Mesothelial cell of epicardium (in vitro differentiated cells): ENCODE data around the gene RHBG. TPM values are rescaled to one million over a fixed set of nuclear protein-coding genes. Genes with fewer than 3 reads are reported as not detected.

Source experiments
- DNase-seq, 2 experiments: peaks; one replicate each; pipeline ENCODE4 v3.0.0; 2021; ENCODE audit warnings: low spot score in 2 of 2; ENCODE audit not compliant: unreplicated experiment in 2 of 2
- H3K27ac Mint-ChIP-seq: 2 replicates; pipeline ENCODE4 v1.8.0; 2021; ENCODE audit warnings: mixed read lengths
- H3K27me3 Mint-ChIP-seq: 2 replicates; pipeline ENCODE4 v1.8.0; 2021; ENCODE audit warnings: low read depth, mixed read lengths
- H3K36me3 Mint-ChIP-seq: 2 replicates; pipeline ENCODE4 v1.8.0; 2021; ENCODE audit warnings: mixed read lengths
- H3K4me1 Mint-ChIP-seq: 2 replicates; pipeline ENCODE4 v1.8.0; 2021; ENCODE audit warnings: mixed read lengths
- H3K4me3 Mint-ChIP-seq: 2 replicates; pipeline ENCODE4 v1.8.0; 2021; ENCODE audit warnings: mild to moderate bottlenecking, moderate library complexity, mixed read lengths
- H3K9me3 Mint-ChIP-seq: 2 replicates; pipeline ENCODE4 v1.8.0; 2021; ENCODE audit warnings: mixed read lengths
- total RNA-seq: library from RNA; stranded (reverse); gene quantifications from 3 replicates; pipeline ENCODE4 v1.2.1, GENCODE V29; 2021
- TF ChIP-seq, protein P1 (sequence below): fragments of 200-600 bp; sonication (generic); IDR thresholded peaks from one replicate; pipeline ENCODE4 v1.5.0; 2021; ENCODE audit warnings: antibody characterized with exemption; ENCODE audit not compliant: unreplicated experiment

RHBG gene
- total RNA-seq, 1 donor from 2014 or later = 0.92 TPM

DNA sequence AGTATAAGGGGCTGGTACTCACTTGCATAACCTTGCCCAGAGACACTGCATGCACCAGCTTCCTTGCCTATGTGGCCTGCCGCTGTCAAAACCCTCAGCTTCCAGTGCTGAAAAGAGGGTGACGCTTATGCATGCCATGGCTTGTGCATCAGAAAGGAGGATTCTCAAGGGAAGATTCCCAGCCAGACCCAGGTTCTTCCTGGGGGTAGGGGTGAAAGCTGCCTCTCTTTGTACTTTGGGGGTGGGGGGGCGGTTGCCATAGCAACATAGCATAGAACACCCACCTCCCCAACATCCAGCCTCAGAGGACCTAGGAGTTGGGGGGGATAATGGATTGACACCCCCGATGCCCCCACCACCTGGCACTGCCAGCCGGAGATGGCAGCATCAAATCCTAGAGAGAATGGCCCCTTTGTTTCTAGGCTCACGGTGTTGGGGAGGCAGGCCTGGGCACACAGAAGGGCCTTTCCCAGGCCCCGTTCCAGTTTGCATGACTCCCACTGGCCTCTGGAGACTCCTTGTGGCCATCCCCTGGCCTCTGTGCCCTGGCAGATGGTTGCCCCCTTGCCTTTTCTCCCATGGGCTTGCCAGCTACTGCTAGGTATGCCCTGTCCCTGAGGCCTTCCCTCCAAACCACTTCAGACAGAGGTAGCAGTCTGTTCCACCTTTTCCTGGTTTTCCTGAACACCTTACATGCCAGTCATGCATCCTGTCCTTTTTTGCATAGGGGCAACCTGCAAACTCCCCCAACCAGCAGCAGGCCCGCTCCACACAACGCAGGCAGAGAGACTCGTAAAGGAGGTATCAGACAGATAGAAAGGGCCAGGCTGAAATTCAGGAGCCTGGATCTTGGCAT lies 44.6 kb downstream of the RHBG start:
- H3K36me3 Mint-ChIP-seq = no peaks in the 10 kb centered on the region
- no peak overlapping the region for H3K4me3 Mint-ChIP-seq
- TF ChIP-seq, protein P1, sequence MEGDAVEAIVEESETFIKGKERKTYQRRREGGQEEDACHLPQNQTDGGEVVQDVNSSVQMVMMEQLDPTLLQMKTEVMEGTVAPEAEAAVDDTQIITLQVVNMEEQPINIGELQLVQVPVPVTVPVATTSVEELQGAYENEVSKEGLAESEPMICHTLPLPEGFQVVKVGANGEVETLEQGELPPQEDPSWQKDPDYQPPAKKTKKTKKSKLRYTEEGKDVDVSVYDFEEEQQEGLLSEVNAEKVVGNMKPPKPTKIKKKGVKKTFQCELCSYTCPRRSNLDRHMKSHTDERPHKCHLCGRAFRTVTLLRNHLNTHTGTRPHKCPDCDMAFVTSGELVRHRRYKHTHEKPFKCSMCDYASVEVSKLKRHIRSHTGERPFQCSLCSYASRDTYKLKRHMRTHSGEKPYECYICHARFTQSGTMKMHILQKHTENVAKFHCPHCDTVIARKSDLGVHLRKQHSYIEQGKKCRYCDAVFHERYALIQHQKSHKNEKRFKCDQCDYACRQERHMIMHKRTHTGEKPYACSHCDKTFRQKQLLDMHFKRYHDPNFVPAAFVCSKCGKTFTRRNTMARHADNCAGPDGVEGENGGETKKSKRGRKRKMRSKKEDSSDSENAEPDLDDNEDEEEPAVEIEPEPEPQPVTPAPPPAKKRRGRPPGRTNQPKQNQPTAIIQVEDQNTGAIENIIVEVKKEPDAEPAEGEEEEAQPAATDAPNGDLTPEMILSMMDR = no peak
- H3K9me3 Mint-ChIP-seq = no peaks in the 10 kb centered on the region
- peaks cover 67% of the 10 kb centered on the region for H3K27me3 Mint-ChIP-seq
- H3K27ac Mint-ChIP-seq = no peak overlapping the region
- DNase-seq = no peak
- H3K4me1 Mint-ChIP-seq = no peaks in the 10 kb centered on the region

DNA sequence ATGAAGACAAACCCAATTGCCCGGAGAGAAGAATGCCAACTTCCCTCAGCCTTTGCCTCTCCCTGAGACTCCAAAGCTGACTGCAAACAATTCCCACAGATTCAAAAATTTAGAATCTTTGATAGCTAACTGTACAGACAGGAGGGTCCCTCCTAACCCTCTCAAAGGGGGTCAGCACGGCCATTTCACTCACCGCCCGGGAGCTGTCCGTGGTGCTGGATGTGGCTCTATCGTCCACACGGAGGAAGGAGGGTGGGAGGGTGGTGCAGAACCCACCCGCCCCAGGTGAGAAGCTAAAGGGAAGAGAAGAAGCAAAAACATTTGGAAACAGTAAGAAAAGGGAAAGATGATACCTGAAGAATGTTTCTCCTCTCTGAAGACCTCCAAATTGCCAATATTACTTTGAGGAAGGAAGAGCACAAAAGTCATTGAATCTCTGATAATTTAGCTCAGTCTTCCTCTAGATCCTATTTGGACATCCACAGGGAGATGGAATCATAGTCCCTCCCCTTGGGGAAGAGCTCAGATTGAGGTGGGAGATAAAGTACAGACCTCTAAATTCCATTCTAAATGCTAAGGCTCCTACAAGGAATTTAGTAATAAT lies 45.6 kb downstream of the RHBG start:
- peaks cover 73% of the 10 kb centered on the region for H3K27me3 Mint-ChIP-seq
- TF ChIP-seq, protein P1 = no peak
- H3K9me3 Mint-ChIP-seq = no peaks in the 10 kb centered on the region
- H3K27ac Mint-ChIP-seq = no peak overlapping the region
- H3K4me3 Mint-ChIP-seq = no peak overlapping the region
- H3K4me1 Mint-ChIP-seq = no peaks in the 10 kb centered on the region
- DNase-seq = peak; percentile 55 to 76
- no peaks in the 10 kb centered on the region for H3K36me3 Mint-ChIP-seq

- Mint-ChIP-seq H3K4me1 (peaks cover 12% of the 10 kb centered on the region), H3K27ac (no peak overlapping the region), H3K9me3 (no peaks in the 10 kb centered on the region), H3K4me3 (no peak overlapping the region), H3K27me3 (peaks cover 81% of the 10 kb centered on the region), H3K36me3 (no peaks in the 10 kb centered on the region)
- TF ChIP-seq, protein P1 = no peak
- no peak for DNase-seq
Observed at GRCh38 chr1:156416993-156417392, 48.0 kb downstream of the RHBG start.

DNA sequence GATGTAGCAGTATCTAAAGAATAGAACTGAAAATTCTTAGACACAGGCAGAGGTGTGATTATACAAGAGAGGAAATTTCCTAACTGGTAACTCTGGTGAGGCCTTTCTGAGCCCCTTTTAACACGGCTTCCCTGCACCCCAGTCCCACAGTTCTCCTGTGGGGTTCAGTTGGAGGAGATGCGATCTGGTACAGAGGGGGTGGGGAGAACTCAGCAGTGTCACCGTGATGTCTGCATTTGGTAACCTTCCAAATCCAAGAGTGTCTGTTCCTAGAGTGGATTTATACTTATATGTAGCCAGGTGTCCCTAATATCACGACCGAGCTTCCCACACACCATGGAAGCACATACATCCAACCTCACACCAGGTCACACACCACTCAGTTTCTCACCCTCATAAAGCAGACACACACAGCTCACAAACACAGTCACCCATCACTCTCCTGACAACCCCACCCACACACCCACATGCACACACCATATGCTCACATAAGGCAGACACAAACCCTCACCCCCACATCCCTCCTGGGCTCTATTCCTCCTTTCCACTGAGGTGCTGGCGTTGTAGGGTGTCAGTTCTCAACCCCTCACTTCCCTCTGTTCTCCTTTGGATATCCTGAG lies 48.5 kb downstream of the RHBG start:
- H3K36me3 Mint-ChIP-seq = no peaks in the 10 kb centered on the region
- H3K4me1 Mint-ChIP-seq = peaks cover 14% of the 10 kb centered on the region
- DNase-seq = no peak
- H3K9me3 Mint-ChIP-seq = no peaks in the 10 kb centered on the region
- TF ChIP-seq, protein P1 = no peak
- H3K27me3 Mint-ChIP-seq = peaks cover 82% of the 10 kb centered on the region
- H3K27ac Mint-ChIP-seq = no peak overlapping the region
- H3K4me3 Mint-ChIP-seq = no peak overlapping the region

DNA sequence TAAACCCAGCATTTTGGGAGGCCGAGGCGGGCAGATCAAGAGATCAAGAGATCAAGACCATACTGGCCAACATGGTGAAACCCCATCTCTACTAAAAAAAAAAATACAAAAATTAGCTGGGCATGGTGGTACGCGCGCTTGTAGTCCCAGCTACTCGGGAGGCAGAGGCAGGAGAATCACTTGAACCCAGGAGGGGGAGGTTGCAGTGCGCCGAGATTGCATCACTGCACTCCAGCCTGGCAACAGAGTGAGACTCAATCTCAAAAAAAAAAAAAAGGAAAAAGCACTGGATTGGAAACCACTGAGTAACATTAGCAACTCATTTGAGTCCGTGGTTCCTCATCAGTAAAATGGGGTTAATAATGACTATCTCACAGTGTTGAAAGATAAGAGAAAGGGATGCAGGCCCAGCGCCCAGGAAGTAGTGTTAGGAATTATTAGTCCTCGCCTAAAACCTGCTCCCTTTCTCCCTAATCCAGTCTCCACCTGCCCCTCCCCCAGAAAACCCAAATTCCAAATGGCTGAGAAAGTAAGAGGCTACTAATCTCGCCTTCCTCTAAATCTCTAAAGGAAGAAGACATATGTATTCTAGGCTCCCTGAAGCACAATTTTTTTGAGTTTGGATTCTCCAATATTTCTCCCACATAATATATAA lies 49.5 kb downstream of the RHBG start:
- TF ChIP-seq, protein P1 = no peak
- H3K4me3 Mint-ChIP-seq = no peak overlapping the region
- H3K4me1 Mint-ChIP-seq = peaks cover 14% of the 10 kb centered on the region
- H3K36me3 Mint-ChIP-seq = no peaks in the 10 kb centered on the region
- H3K27ac Mint-ChIP-seq = no peak overlapping the region
- no peak for DNase-seq
- peaks cover 92% of the 10 kb centered on the region for H3K27me3 Mint-ChIP-seq
- no peaks in the 10 kb centered on the region for H3K9me3 Mint-ChIP-seq
